Measurements from ENCODE around the gene RNPEP. TPM values are rescaled to one million over a fixed set of nuclear protein-coding genes. Genes with fewer than 3 reads are reported as not detected.

Gene RNPEP
- total RNA-seq, 1 experiment from 2014 or later: 57.4 TPM

GRCh38 chr1:201955009-201955728 is 27.3 kb upstream of the RNPEP start, which contains the start of gene TIMM17A (continued):
- no peak for TF ChIP-seq ZNF121 (CRISPR knock-in tag; IDR thresholded peaks at IDR 0.05)
- no peak for TF ChIP-seq PRRX2 (CRISPR knock-in tag; IDR thresholded peaks at IDR 0.05)
- peak; percentile 46; the same call in 1 of the 2 replicates for TF ChIP-seq ZNF232 (CRISPR knock-in tag; IDR thresholded peaks at IDR 0.05)
- no peak for TF ChIP-seq ZNF263 (CRISPR knock-in tag; IDR thresholded peaks at IDR 0.05; ENCODE audit: low read depth)
- TF ChIP-seq AR (CRISPR knock-in tag; IDR thresholded peaks at IDR 0.05): no peak
- TF ChIP-seq E2F1 (CRISPR knock-in tag; IDR thresholded peaks at IDR 0.05): no peak
- 0 out of 2 replicates have a peak, but pooled peaks have one; percentile 38 for TF ChIP-seq CREM (CRISPR knock-in tag; IDR thresholded peaks at IDR 0.05)
- no peak for TF ChIP-seq E2F4 (CRISPR knock-in tag; IDR thresholded peaks at IDR 0.05; ENCODE audit: borderline replicate concordance, low read depth)
- TF ChIP-seq SMAD4 (CRISPR knock-in tag; IDR thresholded peaks at IDR 0.05): no peak
- peak; percentile 57; the same call in 1 of the 2 replicates for TF ChIP-seq KAT7 (CRISPR knock-in tag; IDR thresholded peaks at IDR 0.05; ENCODE audit: borderline replicate concordance)
- no peak for TF ChIP-seq ZNF416 (CRISPR knock-in tag; IDR thresholded peaks at IDR 0.05)
- TF ChIP-seq MXD4 (CRISPR knock-in tag; IDR thresholded peaks at IDR 0.05; ENCODE audit: borderline replicate concordance): no peak
- no peak for TF ChIP-seq ZSCAN18 (CRISPR knock-in tag; IDR thresholded peaks at IDR 0.05)
- no peak for TF ChIP-seq TP53 (CRISPR knock-in tag; IDR thresholded peaks at IDR 0.05)
- TF ChIP-seq TEAD4 (CRISPR knock-in tag; IDR thresholded peaks at IDR 0.05): no peak
- peak; percentile 82; the same call in 1 of the 2 replicates for TF ChIP-seq ESRRA (CRISPR knock-in tag; IDR thresholded peaks at IDR 0.05; ENCODE audit: borderline replicate concordance)
- no peak for TF ChIP-seq EMX1 (CRISPR knock-in tag; IDR thresholded peaks at IDR 0.05)
- TF ChIP-seq ATF3 (CRISPR knock-in tag; conservative IDR thresholded peaks at IDR 0.05): no peak
- peak; percentile 68; the same call in 1 of the 2 replicates for TF ChIP-seq FOXP1 (CRISPR knock-in tag; IDR thresholded peaks at IDR 0.05; ENCODE audit: borderline replicate concordance)
- TF ChIP-seq FOXP4 (CRISPR knock-in tag; IDR thresholded peaks at IDR 0.05): peak; percentile 90
- TF ChIP-seq CBFB (CRISPR knock-in tag; IDR thresholded peaks at IDR 0.05; ENCODE audit: low read depth): no peak
- no peak for TF ChIP-seq STAT6 (CRISPR knock-in tag; conservative IDR thresholded peaks at IDR 0.05; ENCODE audit: low read depth)
- TF ChIP-seq ERG (CRISPR knock-in tag; IDR thresholded peaks at IDR 0.05): no peak
- peak; percentile 37 for TF ChIP-seq NFE2L1 (CRISPR knock-in tag; IDR thresholded peaks at IDR 0.05)
- TF ChIP-seq GABPB1 (CRISPR knock-in tag; IDR thresholded peaks at IDR 0.05): peak; percentile 65
- TF ChIP-seq ATF1 (CRISPR knock-in tag; IDR thresholded peaks at IDR 0.05): no peak
- TF ChIP-seq FOXK1 (CRISPR knock-in tag; IDR thresholded peaks at IDR 0.05): peak; percentile 85

Measured in WTC11 (cell line).